NB4 (cell line): Measurements from ENCODE around the gene ZFP62.

Experiments used
- DNase-seq: peaks from one replicate; pipeline ENCODE4 v3.0.0; 2010; ENCODE audit warnings: low read depth
- H3K4me3 ChIP-seq: one replicate; pipeline ENCODE4 v1.5.1; 2011; ENCODE audit warnings: mild to moderate bottlenecking, low read depth, low read length, moderate library complexity
- CTCF ChIP-seq: IDR thresholded peaks from one replicate; pipeline ENCODE4 v1.5.1; 2012; ENCODE audit warnings: low read depth, low read length
- MAX ChIP-seq: IDR thresholded peaks from 2 replicates; pipeline ENCODE4 v1.6.1; 2011; ENCODE audit warnings: low read depth, low read length
- MYC ChIP-seq: IDR thresholded peaks from 2 replicates; pipeline ENCODE4 v1.6.1; 2011; ENCODE audit warnings: low read depth, low read length
- POLR2A ChIP-seq: IDR thresholded peaks from 2 replicates; pipeline ENCODE4 v1.6.1; 2011; ENCODE audit warnings: mild to moderate bottlenecking; ENCODE audit not compliant: insufficient read length; ENCODE audit errors: extremely low read depth

ZFP62 gene

DNA sequence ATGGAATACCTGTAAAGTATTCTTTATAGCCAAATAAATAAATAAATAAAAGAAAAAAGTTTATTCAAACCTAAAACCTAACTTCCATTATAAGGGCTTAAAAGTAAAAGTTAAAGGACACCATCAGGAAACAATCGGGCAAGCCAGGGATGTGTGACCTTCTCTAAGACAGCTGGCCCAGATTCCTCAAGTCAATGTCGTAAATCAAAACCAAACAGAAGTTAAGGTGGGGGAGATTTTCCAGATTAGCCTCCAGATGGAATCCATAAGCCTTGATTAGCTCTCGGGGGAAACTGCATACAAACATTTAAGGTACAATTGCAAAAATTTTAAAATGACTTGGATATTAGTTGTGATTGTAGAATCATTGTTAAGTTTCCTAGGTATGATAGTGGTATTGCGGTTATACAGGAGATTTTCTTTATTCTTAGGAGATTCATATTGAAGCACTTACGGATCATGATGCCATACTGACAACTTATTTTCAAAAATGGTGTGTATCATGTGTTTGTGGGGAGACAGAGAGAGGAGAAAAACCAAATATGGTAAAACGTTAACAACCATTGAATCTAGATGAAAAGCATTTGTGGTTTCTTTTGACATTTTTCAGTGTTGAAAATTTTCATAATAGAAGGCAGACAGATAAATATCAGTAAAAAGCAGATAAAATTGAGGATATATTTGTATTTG is 37.0 kb downstream of the ZFP62 start:
- H3K4me3 ChIP-seq: no peak overlapping the region
- DNase-seq: no peak
- no peak for TF ChIP-seq MYC
- TF ChIP-seq MAX: no peak
- TF ChIP-seq POLR2A: no peak
- TF ChIP-seq CTCF: no peak

GRCh38 chr5:180823346-180823745 is 37.7 kb downstream of the ZFP62 start:
- DNase-seq: no peak
- no peak overlapping the region for H3K4me3 ChIP-seq
- TF ChIP-seq CTCF: no peak
- TF ChIP-seq MYC: no peak
- no peak for TF ChIP-seq MAX
- TF ChIP-seq POLR2A: no peak

DNA sequence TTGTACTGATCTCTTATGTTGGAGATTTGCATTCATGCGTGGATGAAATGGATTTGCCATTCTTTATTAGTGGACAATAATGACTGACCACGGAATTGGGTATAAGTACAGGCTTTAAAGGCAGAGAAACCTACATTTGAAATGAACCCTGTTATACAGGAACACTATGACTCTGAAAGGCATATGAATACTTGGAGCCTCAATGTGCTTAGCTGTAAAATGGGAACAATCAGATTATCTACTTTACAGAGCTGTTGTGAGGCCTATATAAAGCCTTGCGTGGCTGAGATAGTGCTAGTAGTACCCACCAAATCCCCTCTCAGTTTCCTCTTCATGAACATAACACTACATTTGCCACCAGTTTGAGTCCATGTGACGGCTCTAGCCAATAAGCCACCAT is 39.5 kb downstream of the ZFP62 start:
- TF ChIP-seq MYC (no peak), MAX (no peak), POLR2A (no peak), CTCF (no peak)
- no peak overlapping the region for H3K4me3 ChIP-seq
- no peak for DNase-seq

DNA sequence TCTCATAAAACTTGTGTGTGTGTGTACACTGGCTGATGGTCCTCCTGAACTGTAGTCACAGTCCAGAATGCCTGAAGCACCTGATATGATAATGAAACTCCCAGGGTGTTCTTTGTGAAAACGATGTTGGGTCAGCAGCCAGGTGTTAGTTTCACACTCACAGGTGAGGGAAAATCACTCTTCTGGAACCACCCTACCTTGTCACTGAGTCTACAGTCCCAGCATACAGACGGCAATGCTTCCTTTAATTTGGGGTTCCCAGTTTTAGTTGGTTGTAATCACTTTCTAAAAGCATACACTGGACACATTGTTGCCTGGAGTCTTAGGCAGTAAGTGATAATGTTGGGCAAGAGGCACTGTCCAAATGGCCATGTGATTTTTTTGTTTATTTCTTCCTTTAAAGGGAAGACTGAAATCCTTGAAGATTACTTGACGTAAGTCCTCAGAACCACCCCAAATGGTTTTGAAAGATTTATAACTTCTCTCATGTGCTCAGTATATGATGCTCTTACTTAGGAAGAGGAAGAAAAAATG is 40.2 kb downstream of the ZFP62 start:
- no peak for DNase-seq
- no peak for TF ChIP-seq MAX
- no peak for TF ChIP-seq MYC
- TF ChIP-seq POLR2A: no peak
- no peak for TF ChIP-seq CTCF
- no peak overlapping the region for H3K4me3 ChIP-seq

- H3K4me3 ChIP-seq: no peak overlapping the region
- DNase-seq: no peak
- TF ChIP-seq POLR2A (no peak), MYC (no peak), CTCF (no peak), MAX (no peak)
Measured at GRCh38 chr5:180818677-180819341, 42.3 kb downstream of the ZFP62 start.
